HG02981 (cell line): ENCODE data around the gene TRPM3.

Experiments used
- ATAC-seq: cut with Tn5 transposase; IDR thresholded peaks from one replicate; pipeline ENCODE4 v1.9.1; 2021; ENCODE audit warnings: mild to moderate bottlenecking, moderate library complexity; ENCODE audit not compliant: unreplicated experiment

TRPM3 gene

GRCh38 chr9:71121275-71122021, at the start of gene TRPM3:
Gene TRPM3 (minus strand): TSS chr9:71121621. CDS start chr9:71121354, 267 bp downstream.
- ATAC-seq = no peak

- ATAC-seq = no peak
Observed at GRCh38 chr9:71168418-71168817, 47.0 kb upstream of the TRPM3 start.

- ATAC-seq = no peak
Observed at GRCh38 chr9:71162126-71162525, 40.7 kb upstream of the TRPM3 start.

- ATAC-seq = no peak
Observed at GRCh38 chr9:71157731-71158130, 36.3 kb upstream of the TRPM3 start.

- ATAC-seq = no peak
Observed at GRCh38 chr9:71147368-71147767, 25.9 kb upstream of the TRPM3 start.

- no peak for ATAC-seq
Observed at GRCh38 chr9:71146511-71146910, 25.1 kb upstream of the TRPM3 start.

GRCh38 chr9:71145179-71145578, 23.8 kb upstream of the TRPM3 start:
- ATAC-seq = no peak

GRCh38 chr9:71144495-71144894, 23.1 kb upstream of the TRPM3 start:
- ATAC-seq = no peak

GRCh38 chr9:71136696-71137095, 15.3 kb upstream of the TRPM3 start:
- no peak for ATAC-seq

GRCh38 chr9:71131145-71131544, 9.7 kb upstream of the TRPM3 start:
- no peak for ATAC-seq

- no peak for ATAC-seq
Observed at GRCh38 chr9:71130521-71130920, 9.1 kb upstream of the TRPM3 start.

- no peak for ATAC-seq
Observed at GRCh38 chr9:71128796-71129195, 7.4 kb upstream of the TRPM3 start.

- ATAC-seq = no peak
Observed at GRCh38 chr9:71127301-71127700, 5.9 kb upstream of the TRPM3 start.

- no peak for ATAC-seq
Observed at GRCh38 chr9:71122421-71122820, 1.0 kb upstream of the TRPM3 start.

GRCh38 chr9:71122022-71122275, 528 bp upstream of the TRPM3 start:
- no peak for ATAC-seq

- ATAC-seq = no peak
Observed at GRCh38 chr9:71120501-71121247, 747 bp downstream of the TRPM3 start.

- no peak for ATAC-seq
Observed at GRCh38 chr9:71119746-71120145, 1.7 kb downstream of the TRPM3 start.

GRCh38 chr9:71118324-71118723, 3.1 kb downstream of the TRPM3 start:
- no peak for ATAC-seq

GRCh38 chr9:71115448-71115975, 5.9 kb downstream of the TRPM3 start:
- ATAC-seq = no peak

- no peak for ATAC-seq
Observed at GRCh38 chr9:71112866-71113265, 8.6 kb downstream of the TRPM3 start.

- no peak for ATAC-seq
Observed at GRCh38 chr9:71108937-71109336, 12.5 kb downstream of the TRPM3 start.

GRCh38 chr9:71106992-71107391, 14.4 kb downstream of the TRPM3 start:
- ATAC-seq = no peak
